Measurements from ENCODE around the gene CPE.
"Not testable (repeated sequence)": the region's sequence is repeated elsewhere in the genome, so short reads cannot be mapped to it uniquely, and the experiment has no call there.

Gene CPE

DNA sequence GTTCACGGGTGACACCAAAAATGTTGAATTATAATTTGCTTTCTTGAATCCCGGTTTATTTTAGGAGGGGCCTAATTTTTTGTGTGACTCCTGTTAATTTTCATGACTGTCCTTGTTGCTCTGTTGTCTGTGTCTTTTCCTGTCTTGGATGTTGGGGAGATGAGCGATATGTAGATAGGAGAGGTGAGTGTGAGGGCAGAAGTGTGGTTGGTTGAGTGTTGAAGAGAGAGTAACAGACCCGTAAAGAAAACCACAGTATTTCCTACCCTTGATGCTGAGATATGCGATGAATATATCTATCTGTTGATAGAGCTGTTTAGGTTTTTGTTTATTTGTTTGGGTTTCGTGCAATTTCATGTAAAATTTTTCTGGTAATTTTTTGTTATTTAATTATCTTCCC lies 70.5 kb downstream of the CPE start:
- TF ChIP-seq GABPA (IDR thresholded peaks at IDR 0.05; ENCODE audit: low read depth) (no peak), POLR2AphosphoS5 (IDR thresholded peaks at IDR 0.05; ENCODE audit: low read depth) (no peak), REST (IDR thresholded peaks at IDR 0.05; ENCODE audit: insufficient replicate concordance, low read depth) (no peak), SPI1 (IDR thresholded peaks at IDR 0.05; ENCODE audit: borderline replicate concordance, low read depth) (no peak)
- TF ChIP-seq, protein P1, sequence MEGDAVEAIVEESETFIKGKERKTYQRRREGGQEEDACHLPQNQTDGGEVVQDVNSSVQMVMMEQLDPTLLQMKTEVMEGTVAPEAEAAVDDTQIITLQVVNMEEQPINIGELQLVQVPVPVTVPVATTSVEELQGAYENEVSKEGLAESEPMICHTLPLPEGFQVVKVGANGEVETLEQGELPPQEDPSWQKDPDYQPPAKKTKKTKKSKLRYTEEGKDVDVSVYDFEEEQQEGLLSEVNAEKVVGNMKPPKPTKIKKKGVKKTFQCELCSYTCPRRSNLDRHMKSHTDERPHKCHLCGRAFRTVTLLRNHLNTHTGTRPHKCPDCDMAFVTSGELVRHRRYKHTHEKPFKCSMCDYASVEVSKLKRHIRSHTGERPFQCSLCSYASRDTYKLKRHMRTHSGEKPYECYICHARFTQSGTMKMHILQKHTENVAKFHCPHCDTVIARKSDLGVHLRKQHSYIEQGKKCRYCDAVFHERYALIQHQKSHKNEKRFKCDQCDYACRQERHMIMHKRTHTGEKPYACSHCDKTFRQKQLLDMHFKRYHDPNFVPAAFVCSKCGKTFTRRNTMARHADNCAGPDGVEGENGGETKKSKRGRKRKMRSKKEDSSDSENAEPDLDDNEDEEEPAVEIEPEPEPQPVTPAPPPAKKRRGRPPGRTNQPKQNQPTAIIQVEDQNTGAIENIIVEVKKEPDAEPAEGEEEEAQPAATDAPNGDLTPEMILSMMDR (IDR thresholded peaks at IDR 0.05; ENCODE audit: insufficient read depth, low read length), result no peak
- H3K4me3 ChIP-seq (replicated peaks; ENCODE audit: insufficient read depth, low read length), result no peak overlapping the region
- no peak for DNase-seq (ENCODE audit: low read depth in 1 of 2, low spot score in 1 of 2)

GRCh38 chr4:165450871-165451270 lies 72.1 kb downstream of the CPE start:
- no peak overlapping the region for H3K4me3 ChIP-seq (replicated peaks; ENCODE audit: insufficient read depth, low read length)
- H3K27me3 ChIP-seq (ENCODE audit: insufficient read depth, poor library complexity, severe bottlenecking), result no peaks in the 10 kb centered on the region
- no peak for DNase-seq (ENCODE audit: low read depth in 1 of 2, low spot score in 1 of 2)
- no peak overlapping the region for H3K27ac ChIP-seq (replicated peaks)
- TF ChIP-seq, protein P1 (IDR thresholded peaks at IDR 0.05; ENCODE audit: insufficient read depth, low read length), result no peak
- TF ChIP-seq POLR2AphosphoS5 (IDR thresholded peaks at IDR 0.05; ENCODE audit: low read depth) (no peak), SPI1 (IDR thresholded peaks at IDR 0.05; ENCODE audit: borderline replicate concordance, low read depth) (no peak), REST (IDR thresholded peaks at IDR 0.05; ENCODE audit: insufficient replicate concordance, low read depth) (no peak), GABPA (IDR thresholded peaks at IDR 0.05; ENCODE audit: low read depth) (no peak)

More for the DNA sequence above, 70.5 kb downstream of the CPE start:
- Histone ChIP-seq H3K27ac (replicated peaks) (no peak overlapping the region), H3K27me3 (ENCODE audit: insufficient read depth, poor library complexity, severe bottlenecking) (no peaks in the 10 kb centered on the region)

DNA sequence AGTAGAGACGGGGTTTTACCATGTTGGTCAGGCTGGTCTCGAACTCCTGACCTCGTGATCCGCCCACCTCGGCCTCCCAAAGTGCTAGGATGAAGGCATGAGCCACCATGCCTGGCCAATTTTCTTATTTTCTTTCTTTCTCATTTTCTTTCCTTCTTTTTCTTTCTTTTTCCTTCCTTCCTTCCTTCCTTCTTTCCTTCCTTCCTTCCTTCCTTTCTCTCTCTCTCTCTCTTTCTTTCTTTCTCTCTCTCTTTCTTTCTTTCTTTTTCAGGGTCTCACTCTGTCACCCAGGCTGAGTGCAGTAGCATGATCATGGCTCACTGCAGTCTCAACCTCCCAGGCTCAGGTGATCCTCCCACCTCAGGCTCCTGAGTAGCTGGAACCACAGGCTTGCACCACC lies 74.3 kb downstream of the CPE start:
- not testable (repeated sequence) for H3K4me3 ChIP-seq (replicated peaks; ENCODE audit: insufficient read depth, low read length); H3K27ac ChIP-seq (replicated peaks); H3K27me3 ChIP-seq (ENCODE audit: insufficient read depth, poor library complexity, severe bottlenecking); DNase-seq (ENCODE audit: low read depth in 1 of 2, low spot score in 1 of 2)

DNA sequence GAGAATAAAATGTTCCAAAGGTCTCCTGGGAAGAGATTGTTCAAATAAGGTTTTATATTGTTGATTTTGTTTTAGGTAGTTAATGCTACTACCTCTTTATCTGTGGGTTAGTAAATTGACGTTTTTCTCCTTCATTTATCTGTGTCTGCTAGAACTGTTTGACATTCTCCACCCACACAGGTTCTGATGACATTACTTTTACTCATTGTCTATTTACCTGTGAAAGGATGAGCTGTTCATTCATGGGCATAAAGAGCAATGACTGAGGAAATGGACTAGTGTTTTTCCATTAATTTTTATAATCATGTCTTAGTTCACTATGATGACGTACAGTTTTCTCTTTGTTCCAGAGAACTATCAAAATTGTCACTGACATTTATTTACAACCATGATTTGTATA lies 75.6 kb downstream of the CPE start:
- H3K27me3 ChIP-seq (ENCODE audit: insufficient read depth, poor library complexity, severe bottlenecking), result no peaks in the 10 kb centered on the region
- no peak overlapping the region for H3K27ac ChIP-seq (replicated peaks)
- no peak overlapping the region for H3K4me3 ChIP-seq (replicated peaks; ENCODE audit: insufficient read depth, low read length)
- TF ChIP-seq, protein P1 (IDR thresholded peaks at IDR 0.05; ENCODE audit: insufficient read depth, low read length), result no peak
- TF ChIP-seq SPI1 (IDR thresholded peaks at IDR 0.05; ENCODE audit: borderline replicate concordance, low read depth), result no peak
- no peak for TF ChIP-seq REST (IDR thresholded peaks at IDR 0.05; ENCODE audit: insufficient replicate concordance, low read depth)
- no peak for TF ChIP-seq GABPA (IDR thresholded peaks at IDR 0.05; ENCODE audit: low read depth)
- TF ChIP-seq POLR2AphosphoS5 (IDR thresholded peaks at IDR 0.05; ENCODE audit: low read depth), result no peak
- no peak for DNase-seq (ENCODE audit: low read depth in 1 of 2, low spot score in 1 of 2)

Data from HL-60 (cell line).